PC-3 (cell line): ENCODE results near the gene TCF20. TPM values are rescaled to one million over a fixed set of nuclear protein-coding genes. Genes with fewer than 3 reads are reported as not detected.

Experiments
- ATAC-seq: fragments of 200-7000 bp; cut with Tn5 transposase; 2 replicates; pipeline ENCODE4 v1.9.1; 2020; ENCODE audit warnings: mild to moderate bottlenecking, moderate library complexity
- BruUV-seq: library from RNA; stranded (reverse); fragments of 400-500 nt; replicated peaks from 2 replicates; lab custom pipeline; 2021; lab: Mats Ljungman, UMichigan
- CTCF ChIA-PET: fragments of 300-600 bp; sonication (Branson Sonifier 250); formaldehyde crosslinking; loops from one replicate; lab custom pipeline; 2022; ENCODE audit warnings: antibody characterized with exemption; lab: Charles Lee
- POLR2A ChIA-PET: fragments of 300-600 bp; sonication (Branson Sonifier 250); formaldehyde crosslinking; loops from one replicate; lab custom pipeline; 2022; ENCODE audit warnings: antibody characterized with exemption; ENCODE audit not compliant: unreplicated experiment; lab: Charles Lee
- DNase-seq: peaks from one replicate; pipeline ENCODE4 v3.0.0-alpha.2; 2015
- H2AFZ ChIP-seq: fragments of 300-600 bp; sonication (generic); 2 replicates; pipeline ENCODE4 v1.6.0; 2016; ENCODE audit warnings: antibody characterized with exemption, low read length
- H3F3A ChIP-seq: fragments of 300-600 bp; sonication (generic); one replicate; pipeline ENCODE4 v1.6.0; 2017; ENCODE audit warnings: antibody characterized with exemption, low read length, control low read depth, mild to moderate bottlenecking; ENCODE audit not compliant: unreplicated experiment
- H3K27ac ChIP-seq: fragments of 300-600 bp; sonication (generic); 2 replicates; pipeline ENCODE4 v1.5.1; 2016; ENCODE audit warnings: mild to moderate bottlenecking, low read length
- H3K27me3 ChIP-seq: fragments of 300-600 bp; sonication (generic); 2 replicates; pipeline ENCODE4 v1.6.1; 2016; ENCODE audit warnings: low read length, mixed read lengths
- H3K36me3 ChIP-seq: fragments of 300-600 bp; sonication (generic); 2 replicates; pipeline ENCODE4 v1.6.1; 2016; ENCODE audit warnings: low read depth, mixed run types, low read length, mixed read lengths
- H3K4me1 ChIP-seq: fragments of 300-600 bp; sonication (generic); 2 replicates; pipeline ENCODE4 v1.5.1; 2016; ENCODE audit warnings: low read length; ENCODE audit not compliant: insufficient read depth
- H3K4me2 ChIP-seq: fragments of 300-600 bp; sonication (generic); 2 replicates; pipeline ENCODE4 v1.6.0; 2016; ENCODE audit warnings: low read length
- H3K4me3 ChIP-seq: fragments of 300-600 bp; sonication (generic); 2 replicates; pipeline ENCODE4 v1.5.1; 2016; ENCODE audit warnings: mild to moderate bottlenecking, low read length, mixed read lengths
- H3K79me2 ChIP-seq: fragments of 300-600 bp; sonication (generic); 2 replicates; pipeline ENCODE4 v1.6.1; 2017; ENCODE audit warnings: low read length, mixed read lengths
- H3K9ac ChIP-seq: fragments of 300-600 bp; sonication (generic); 2 replicates; pipeline ENCODE4 v1.6.0; 2016; ENCODE audit warnings: mild to moderate bottlenecking, low read length
- H3K9me2 ChIP-seq: fragments of 300-600 bp; sonication (generic); replicated peaks from 2 replicates; pipeline ENCODE4 v1.6.1; 2016; ENCODE audit warnings: mixed run types, low read length, mixed read lengths
- H3K9me3 ChIP-seq: fragments of 300-600 bp; sonication (generic); 2 replicates; pipeline ENCODE4 v1.6.1; 2016; ENCODE audit warnings: low read length, mixed read lengths
- H4K20me1 ChIP-seq: fragments of 300-600 bp; sonication (generic); 2 replicates; pipeline ENCODE4 v1.6.1; 2016; ENCODE audit warnings: low read length, mixed read lengths
- EZH2 ChIP-seq: fragments of 300-600 bp; sonication (generic); IDR thresholded peaks from one replicate; pipeline ENCODE4 v1.6.1; 2017; ENCODE audit warnings: antibody characterized with exemption, mild to moderate bottlenecking, low read length; ENCODE audit not compliant: unreplicated experiment
- EZH2phosphoT487 ChIP-seq: fragments of 300-600 bp; sonication (generic); IDR thresholded peaks from 2 replicates; pipeline ENCODE4 v1.6.1; 2018; ENCODE audit warnings: mild to moderate bottlenecking, antibody characterized with exemption, low read length, borderline replicate concordance
- intact Hi-C: fragments of 100-400 bp; cut with micrococcal nuclease; formaldehyde crosslinking; loops from 2 replicates; pipeline ENCODE4 v1.9.0; 2023
- total RNA-seq: library from RNA; depleted of rRNA; stranded (reverse); fragments of >200 nt; gene quantifications from 2 replicates; pipeline ENCODE4 v1.2.3, GENCODE V29; 2014
- TF ChIP-seq, protein P1 (sequence below): fragments of 300-600 bp; sonication (generic); conservative IDR thresholded peaks from 2 replicates; pipeline ENCODE4 v1.5.1; 2017; ENCODE audit warnings: antibody characterized with exemption, low read depth, mild to moderate bottlenecking, low read length

TCF20 gene
- total RNA-seq, 1 experiment from 2014 or later, result 36.0 TPM

GRCh38 chr22:42247596-42247995 is 22.9 kb downstream of the TCF20 start:
- Histone ChIP-seq H3F3A (no peaks in the 10 kb centered on the region), H3K27me3 (no peaks in the 10 kb centered on the region), H3K4me3 (no peak overlapping the region), H3K4me2 (no peak overlapping the region), H3K9me2 (no peaks in the 10 kb centered on the region), H3K9ac (no peak overlapping the region), H3K79me2 (peaks cover 72% of the 10 kb centered on the region), H2AFZ (no peak overlapping the region), H3K9me3 (no peaks in the 10 kb centered on the region), H3K4me1 (no peaks in the 10 kb centered on the region), H3K36me3 (no peaks in the 10 kb centered on the region), H4K20me1 (no peaks in the 10 kb centered on the region), H3K27ac (no peak overlapping the region)
- CTCF ChIA-PET, result no interaction called here
- no TSS peak for BruUV-seq
- no peak for TF ChIP-seq EZH2phosphoT487
- no peak for TF ChIP-seq EZH2
- TF ChIP-seq, protein P1, sequence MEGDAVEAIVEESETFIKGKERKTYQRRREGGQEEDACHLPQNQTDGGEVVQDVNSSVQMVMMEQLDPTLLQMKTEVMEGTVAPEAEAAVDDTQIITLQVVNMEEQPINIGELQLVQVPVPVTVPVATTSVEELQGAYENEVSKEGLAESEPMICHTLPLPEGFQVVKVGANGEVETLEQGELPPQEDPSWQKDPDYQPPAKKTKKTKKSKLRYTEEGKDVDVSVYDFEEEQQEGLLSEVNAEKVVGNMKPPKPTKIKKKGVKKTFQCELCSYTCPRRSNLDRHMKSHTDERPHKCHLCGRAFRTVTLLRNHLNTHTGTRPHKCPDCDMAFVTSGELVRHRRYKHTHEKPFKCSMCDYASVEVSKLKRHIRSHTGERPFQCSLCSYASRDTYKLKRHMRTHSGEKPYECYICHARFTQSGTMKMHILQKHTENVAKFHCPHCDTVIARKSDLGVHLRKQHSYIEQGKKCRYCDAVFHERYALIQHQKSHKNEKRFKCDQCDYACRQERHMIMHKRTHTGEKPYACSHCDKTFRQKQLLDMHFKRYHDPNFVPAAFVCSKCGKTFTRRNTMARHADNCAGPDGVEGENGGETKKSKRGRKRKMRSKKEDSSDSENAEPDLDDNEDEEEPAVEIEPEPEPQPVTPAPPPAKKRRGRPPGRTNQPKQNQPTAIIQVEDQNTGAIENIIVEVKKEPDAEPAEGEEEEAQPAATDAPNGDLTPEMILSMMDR, result no peak
- no peak for ATAC-seq
- intact Hi-C loops, result no loop called here
- no peak for DNase-seq
- POLR2A ChIA-PET, result no interaction called here

DNA sequence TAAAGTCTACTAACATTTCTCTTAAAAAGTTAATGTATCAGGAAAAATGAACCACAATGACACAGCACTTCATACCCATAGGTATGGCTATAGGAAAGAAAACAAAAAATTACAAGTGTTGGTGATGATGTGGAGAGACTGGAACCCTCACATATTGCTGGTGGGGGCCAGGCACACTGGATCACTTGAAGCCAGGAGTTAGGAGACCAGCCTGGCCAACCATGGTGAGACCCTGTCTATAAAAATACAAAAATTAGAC is 26.7 kb downstream of the TCF20 start:
- no peaks in the 10 kb centered on the region for H4K20me1 ChIP-seq
- H3K4me1 ChIP-seq, result no peaks in the 10 kb centered on the region
- H3K36me3 ChIP-seq, result no peaks in the 10 kb centered on the region
- ATAC-seq (no peak), DNase-seq (no peak)
- H2AFZ ChIP-seq, result no peak overlapping the region
- no peak overlapping the region for H3K4me3 ChIP-seq
- no TSS peak for BruUV-seq
- TF ChIP-seq EZH2, result no peak
- no peak for TF ChIP-seq EZH2phosphoT487
- TF ChIP-seq, protein P1, result no peak
- H3K27ac ChIP-seq, result no peak overlapping the region
- no peaks in the 10 kb centered on the region for H3K27me3 ChIP-seq
- H3F3A ChIP-seq, result no peaks in the 10 kb centered on the region
- H3K9me2 ChIP-seq, result no peaks in the 10 kb centered on the region
- intact Hi-C loops, result no loop called here
- ChIA-PET POLR2A (no interaction called here), CTCF (no interaction called here)
- peaks cover 69% of the 10 kb centered on the region for H3K79me2 ChIP-seq
- H3K4me2 ChIP-seq, result no peak overlapping the region
- H3K9ac ChIP-seq, result no peak overlapping the region
- H3K9me3 ChIP-seq, result no peaks in the 10 kb centered on the region

DNA sequence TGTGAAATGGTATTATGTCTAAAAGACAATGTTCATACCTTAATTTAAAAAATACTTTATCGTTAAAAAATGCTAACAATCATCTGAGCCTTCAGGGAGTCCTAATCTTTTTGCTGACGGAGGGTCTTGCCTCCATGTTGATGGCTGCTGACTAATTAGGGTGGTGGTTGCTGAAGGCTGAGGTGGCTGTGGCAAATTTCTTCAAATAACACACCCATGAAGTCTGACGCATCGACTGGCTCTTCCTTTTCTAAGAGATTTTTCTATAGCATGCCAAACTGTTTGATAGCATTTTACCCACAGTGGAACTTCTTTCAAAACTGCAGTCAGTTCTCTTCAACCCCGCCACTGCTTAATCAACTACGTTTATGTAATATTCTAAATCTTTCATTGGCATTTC is 33.6 kb downstream of the TCF20 start:
- Histone ChIP-seq H4K20me1 (no peaks in the 10 kb centered on the region), H3K4me3 (no peak overlapping the region), H3K9me3 (0 out of 2 replicates have a peak, but pooled peaks cover 4% of the 10 kb centered on the region), H3K9me2 (no peaks in the 10 kb centered on the region), H2AFZ (no peak overlapping the region), H3K36me3 (peaks cover 11% of the 10 kb centered on the region), H3K79me2 (peaks cover 84% of the 10 kb centered on the region), H3K4me2 (no peak overlapping the region), H3K9ac (no peak overlapping the region), H3K27me3 (no peaks in the 10 kb centered on the region), H3K4me1 (no peaks in the 10 kb centered on the region), H3K27ac (no peak overlapping the region), H3F3A (no peaks in the 10 kb centered on the region)
- ChIA-PET POLR2A (no interaction called here), CTCF (no interaction called here)
- no peak for ATAC-seq
- intact Hi-C loops, result no loop called here
- no TSS peak for BruUV-seq
- TF ChIP-seq EZH2phosphoT487 (no peak), EZH2 (no peak)
- TF ChIP-seq, protein P1, result no peak
- no peak for DNase-seq
